Spleen (tissue), 7 donors: ENCODE measurements around the gene GADD45B.

Source experiments
- POLR2A ChIP-seq, 3 donors: fragments of 450-650 bp; IDR thresholded peaks; one replicate each; pipeline ENCODE4 v1.5.1; 2017; ENCODE audit warnings: antibody characterized with exemption in 3 of 3, mild to moderate bottlenecking in 1 of 3
- TF ChIP-seq, protein P1 (sequence below), 11 experiments: fragments of 200-600 bp in 7 of 11; fragments of 450-650 bp in 4 of 11; sonication (generic) in 4 of 11; IDR thresholded peaks in 8 of 11; conservative IDR thresholded peaks in 3 of 11; 1 replicate in 7 of 11; 2 replicates in 4 of 11; pipeline versions ENCODE4 v1.4.0 to v1.8.0; 2016 to 2021; ENCODE audit warnings: antibody characterized with exemption in 11 of 11, inconsistent platforms in 4 of 11, mild to moderate bottlenecking in 1 of 11
- donor health status: DM: no; HTN: no; CAD: no; lungs with moderate emphysema.
- donor health status: DM: no; HTN: no; CAD: no.
- donor health status: DM: no; HTN: no; CAD: no.

DNA sequence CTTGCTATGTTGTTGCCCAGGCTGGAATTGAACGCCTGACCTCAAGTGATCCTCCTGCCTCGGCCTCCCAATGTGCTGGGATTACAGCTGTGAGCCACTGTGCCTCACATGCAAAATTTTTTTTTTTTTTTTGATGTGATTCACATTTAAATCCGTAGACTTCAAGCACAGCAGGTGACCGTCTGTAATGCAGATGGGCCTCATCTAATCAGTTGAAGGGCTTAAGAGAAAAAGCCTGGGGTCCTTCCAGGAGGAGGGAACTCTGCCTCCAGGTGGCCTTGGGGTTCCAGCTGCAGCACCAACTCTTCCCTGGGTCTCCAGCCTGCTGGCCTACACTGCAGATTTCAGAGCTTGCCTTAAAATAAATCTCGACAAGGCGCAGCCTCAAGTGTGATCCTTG, 43.6 kb downstream of the GADD45B start:
- no peak for TF ChIP-seq POLR2A (IDR thresholded peaks at IDR 0.05)
- TF ChIP-seq, protein P1, sequence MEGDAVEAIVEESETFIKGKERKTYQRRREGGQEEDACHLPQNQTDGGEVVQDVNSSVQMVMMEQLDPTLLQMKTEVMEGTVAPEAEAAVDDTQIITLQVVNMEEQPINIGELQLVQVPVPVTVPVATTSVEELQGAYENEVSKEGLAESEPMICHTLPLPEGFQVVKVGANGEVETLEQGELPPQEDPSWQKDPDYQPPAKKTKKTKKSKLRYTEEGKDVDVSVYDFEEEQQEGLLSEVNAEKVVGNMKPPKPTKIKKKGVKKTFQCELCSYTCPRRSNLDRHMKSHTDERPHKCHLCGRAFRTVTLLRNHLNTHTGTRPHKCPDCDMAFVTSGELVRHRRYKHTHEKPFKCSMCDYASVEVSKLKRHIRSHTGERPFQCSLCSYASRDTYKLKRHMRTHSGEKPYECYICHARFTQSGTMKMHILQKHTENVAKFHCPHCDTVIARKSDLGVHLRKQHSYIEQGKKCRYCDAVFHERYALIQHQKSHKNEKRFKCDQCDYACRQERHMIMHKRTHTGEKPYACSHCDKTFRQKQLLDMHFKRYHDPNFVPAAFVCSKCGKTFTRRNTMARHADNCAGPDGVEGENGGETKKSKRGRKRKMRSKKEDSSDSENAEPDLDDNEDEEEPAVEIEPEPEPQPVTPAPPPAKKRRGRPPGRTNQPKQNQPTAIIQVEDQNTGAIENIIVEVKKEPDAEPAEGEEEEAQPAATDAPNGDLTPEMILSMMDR (IDR thresholded peaks at IDR 0.05 in 8 of 11, conservative IDR thresholded peaks at IDR 0.05 in 3 of 11), result no peak
